ENCODE results near the gene VASN. TPM values are rescaled to one million over a fixed set of nuclear protein-coding genes. Genes with fewer than 3 reads are reported as not detected.
"Not testable (repeated sequence)": the region's sequence is repeated elsewhere in the genome, so short reads cannot be mapped to it uniquely, and the experiment has no call there.

VASN gene
- total RNA-seq, 1 experiment from 2014 or later, result 4.6 TPM

GRCh38 chr16:4332623-4333307, 38.9 kb upstream of the VASN start:
- Histone ChIP-seq H3K36me3 (replicated peaks; ENCODE audit: control insufficient read depth, insufficient read depth, low read length) (peaks cover 2% of the 10 kb centered on the region), H3K27me3 (ENCODE audit: control insufficient read depth, insufficient read depth, low read length) (no peaks in the 10 kb centered on the region), H3K4me3 (ENCODE audit: insufficient read depth, low read depth, low read length) (no peak overlapping the region)
- DNase-seq, result no peak

GRCh38 chr16:4333308-4333638, 38.4 kb upstream of the VASN start:
- Histone ChIP-seq H3K36me3 (replicated peaks; ENCODE audit: control insufficient read depth, insufficient read depth, low read length) (peaks cover 2% of the 10 kb centered on the region), H3K4me3 (ENCODE audit: insufficient read depth, low read depth, low read length) (no peak overlapping the region), H3K27me3 (ENCODE audit: control insufficient read depth, insufficient read depth, low read length) (no peaks in the 10 kb centered on the region)
- no peak for DNase-seq

- not testable (repeated sequence) for H3K27me3 ChIP-seq (ENCODE audit: control insufficient read depth, insufficient read depth, low read length); H3K36me3 ChIP-seq (replicated peaks; ENCODE audit: control insufficient read depth, insufficient read depth, low read length); H3K4me3 ChIP-seq (ENCODE audit: insufficient read depth, low read depth, low read length); DNase-seq
These were observed 37.9 kb upstream of the VASN start for GRCh38 chr16:4333714-4334113.

- Histone ChIP-seq H3K4me3 (ENCODE audit: insufficient read depth, low read depth, low read length) (no peak overlapping the region), H3K27me3 (ENCODE audit: control insufficient read depth, insufficient read depth, low read length) (no peaks in the 10 kb centered on the region), H3K36me3 (replicated peaks; ENCODE audit: control insufficient read depth, insufficient read depth, low read length) (peaks cover 2% of the 10 kb centered on the region)
- no peak for DNase-seq
These were observed 36.7 kb upstream of the VASN start for GRCh38 chr16:4334724-4335495.

GRCh38 chr16:4336701-4337539, 34.7 kb upstream of the VASN start:
- DNase-seq, result no peak
- H3K4me3 ChIP-seq (ENCODE audit: insufficient read depth, low read depth, low read length), result no peak overlapping the region
- no peaks in the 10 kb centered on the region for H3K27me3 ChIP-seq (ENCODE audit: control insufficient read depth, insufficient read depth, low read length)
- peaks cover 9% of the 10 kb centered on the region for H3K36me3 ChIP-seq (replicated peaks; ENCODE audit: control insufficient read depth, insufficient read depth, low read length)

- no peak overlapping the region for H3K4me3 ChIP-seq (ENCODE audit: insufficient read depth, low read depth, low read length)
- no peaks in the 10 kb centered on the region for H3K27me3 ChIP-seq (ENCODE audit: control insufficient read depth, insufficient read depth, low read length)
- peak; percentile 70 for DNase-seq
- H3K36me3 ChIP-seq (replicated peaks; ENCODE audit: control insufficient read depth, insufficient read depth, low read length), result peaks cover 9% of the 10 kb centered on the region
These were observed 34.0 kb upstream of the VASN start for GRCh38 chr16:4337540-4338088.

- Histone ChIP-seq H3K36me3 (replicated peaks; ENCODE audit: control insufficient read depth, insufficient read depth, low read length) (peaks cover 9% of the 10 kb centered on the region), H3K4me3 (ENCODE audit: insufficient read depth, low read depth, low read length) (no peak overlapping the region), H3K27me3 (ENCODE audit: control insufficient read depth, insufficient read depth, low read length) (no peaks in the 10 kb centered on the region)
- DNase-seq, result peak; percentile 71
These were observed 33.5 kb upstream of the VASN start for GRCh38 chr16:4338125-4338582.

GRCh38 chr16:4338712-4339299, 32.8 kb upstream of the VASN start:
- no peaks in the 10 kb centered on the region for H3K27me3 ChIP-seq (ENCODE audit: control insufficient read depth, insufficient read depth, low read length)
- H3K4me3 ChIP-seq (ENCODE audit: insufficient read depth, low read depth, low read length), result no peak overlapping the region
- no peak for DNase-seq
- peaks cover 7% of the 10 kb centered on the region for H3K36me3 ChIP-seq (replicated peaks; ENCODE audit: control insufficient read depth, insufficient read depth, low read length)

GRCh38 chr16:4339455-4339854, 32.2 kb upstream of the VASN start:
- no peak for DNase-seq

GRCh38 chr16:4339909-4340308, 31.7 kb upstream of the VASN start:
- H3K36me3 ChIP-seq (replicated peaks; ENCODE audit: control insufficient read depth, insufficient read depth, low read length), result peaks cover 7% of the 10 kb centered on the region
- no peak for DNase-seq
- no peak overlapping the region for H3K4me3 ChIP-seq (ENCODE audit: insufficient read depth, low read depth, low read length)
- no peaks in the 10 kb centered on the region for H3K27me3 ChIP-seq (ENCODE audit: control insufficient read depth, insufficient read depth, low read length)

More at GRCh38 chr16:4339455-4339854, 32.2 kb upstream of the VASN start:
- H3K36me3 ChIP-seq (replicated peaks; ENCODE audit: control insufficient read depth, insufficient read depth, low read length), result peaks cover 7% of the 10 kb centered on the region
- no peaks in the 10 kb centered on the region for H3K27me3 ChIP-seq (ENCODE audit: control insufficient read depth, insufficient read depth, low read length)
- H3K4me3 ChIP-seq (ENCODE audit: insufficient read depth, low read depth, low read length), result no peak overlapping the region

- Histone ChIP-seq H3K36me3 (replicated peaks; ENCODE audit: control insufficient read depth, insufficient read depth, low read length) (peaks cover 7% of the 10 kb centered on the region), H3K27me3 (ENCODE audit: control insufficient read depth, insufficient read depth, low read length) (no peaks in the 10 kb centered on the region), H3K4me3 (ENCODE audit: insufficient read depth, low read depth, low read length) (no peak overlapping the region)
- DNase-seq, result no peak
These were observed 31.2 kb upstream of the VASN start for GRCh38 chr16:4340443-4340842.

GRCh38 chr16:4341250-4341649, 30.4 kb upstream of the VASN start:
- H3K27me3 ChIP-seq (ENCODE audit: control insufficient read depth, insufficient read depth, low read length), result no peaks in the 10 kb centered on the region
- no peak for DNase-seq
- H3K4me3 ChIP-seq (ENCODE audit: insufficient read depth, low read depth, low read length), result no peak overlapping the region
- peaks cover 8% of the 10 kb centered on the region for H3K36me3 ChIP-seq (replicated peaks; ENCODE audit: control insufficient read depth, insufficient read depth, low read length)

- Histone ChIP-seq H3K27me3 (ENCODE audit: control insufficient read depth, insufficient read depth, low read length) (no peaks in the 10 kb centered on the region), H3K36me3 (replicated peaks; ENCODE audit: control insufficient read depth, insufficient read depth, low read length) (peaks cover 10% of the 10 kb centered on the region), H3K4me3 (ENCODE audit: insufficient read depth, low read depth, low read length) (no peak overlapping the region)
- DNase-seq, result no peak
These were observed 28.5 kb upstream of the VASN start for GRCh38 chr16:4342866-4343744.

Measured in H7 (cell line).